Inflammatory macrophage treated with lipopolysaccharide for 4 hours (primary cell): ENCODE results near the gene MAML1.
"Not testable (repeated sequence)": the region's sequence is repeated elsewhere in the genome, so short reads cannot be mapped to it uniquely, and the experiment has no call there.

Experiments
- DNase-seq: peaks from one replicate; pipeline ENCODE4 v3.0.0-alpha.2; 2020

Gene MAML1

GRCh38 chr5:179734536-179735164 is 2.0 kb downstream of the MAML1 start:
- DNase-seq, result no peak

GRCh38 chr5:179738742-179739141 is 6.1 kb downstream of the MAML1 start:
- peak; percentile 70 for DNase-seq

GRCh38 chr5:179744106-179744505 is 11.5 kb downstream of the MAML1 start:
- not testable (repeated sequence) for DNase-seq

DNA sequence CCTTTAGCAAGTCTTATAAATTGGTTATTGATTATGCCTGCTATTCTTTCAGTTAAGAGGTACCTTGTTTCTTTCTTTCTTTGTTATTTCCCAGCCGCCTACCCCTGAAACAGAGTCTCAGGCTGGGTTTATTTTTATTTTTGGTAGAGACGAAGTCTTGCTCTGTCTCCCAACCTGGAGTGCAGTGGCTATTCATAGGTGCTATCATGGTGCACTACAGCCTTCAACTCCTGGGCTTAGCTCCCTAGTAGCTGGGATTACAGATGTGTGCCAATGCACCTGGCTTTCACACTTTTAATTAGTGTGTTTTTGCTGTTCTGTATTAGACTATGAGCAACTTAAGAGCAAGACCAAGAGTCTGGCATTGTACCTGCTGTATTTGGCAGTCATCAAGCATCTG is 14.2 kb downstream of the MAML1 start:
- no peak for DNase-seq

- peak; percentile 96 for DNase-seq
These were observed 15.2 kb downstream of the MAML1 start for GRCh38 chr5:179747811-179748210.

- no peak for DNase-seq
These were observed 17.4 kb downstream of the MAML1 start for GRCh38 chr5:179749857-179750508.

GRCh38 chr5:179753971-179754370 is 21.3 kb downstream of the MAML1 start:
- no peak for DNase-seq

DNA sequence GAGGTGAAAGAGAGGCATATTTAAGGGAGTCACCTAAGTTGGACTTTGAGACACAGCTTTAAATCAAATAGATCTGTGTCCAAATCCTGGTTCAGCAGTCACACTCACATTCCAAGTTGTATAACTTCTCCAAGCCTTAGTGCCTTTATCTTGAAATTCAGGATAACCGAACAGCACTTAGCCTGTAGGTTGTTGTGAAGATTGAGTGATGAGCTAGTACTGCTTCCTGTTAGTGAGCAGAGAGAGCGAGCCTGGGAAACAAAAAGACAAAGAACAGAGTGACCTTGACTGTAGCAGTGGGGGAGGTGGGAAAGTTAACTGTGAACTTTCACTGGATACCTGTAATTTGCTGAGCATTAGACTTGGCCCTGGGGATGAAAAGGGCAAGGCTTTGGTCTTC is 22.4 kb downstream of the MAML1 start:
- no peak for DNase-seq

GRCh38 chr5:179758955-179759354 is 26.3 kb downstream of the MAML1 start:
- DNase-seq, result peak; percentile 82

DNA sequence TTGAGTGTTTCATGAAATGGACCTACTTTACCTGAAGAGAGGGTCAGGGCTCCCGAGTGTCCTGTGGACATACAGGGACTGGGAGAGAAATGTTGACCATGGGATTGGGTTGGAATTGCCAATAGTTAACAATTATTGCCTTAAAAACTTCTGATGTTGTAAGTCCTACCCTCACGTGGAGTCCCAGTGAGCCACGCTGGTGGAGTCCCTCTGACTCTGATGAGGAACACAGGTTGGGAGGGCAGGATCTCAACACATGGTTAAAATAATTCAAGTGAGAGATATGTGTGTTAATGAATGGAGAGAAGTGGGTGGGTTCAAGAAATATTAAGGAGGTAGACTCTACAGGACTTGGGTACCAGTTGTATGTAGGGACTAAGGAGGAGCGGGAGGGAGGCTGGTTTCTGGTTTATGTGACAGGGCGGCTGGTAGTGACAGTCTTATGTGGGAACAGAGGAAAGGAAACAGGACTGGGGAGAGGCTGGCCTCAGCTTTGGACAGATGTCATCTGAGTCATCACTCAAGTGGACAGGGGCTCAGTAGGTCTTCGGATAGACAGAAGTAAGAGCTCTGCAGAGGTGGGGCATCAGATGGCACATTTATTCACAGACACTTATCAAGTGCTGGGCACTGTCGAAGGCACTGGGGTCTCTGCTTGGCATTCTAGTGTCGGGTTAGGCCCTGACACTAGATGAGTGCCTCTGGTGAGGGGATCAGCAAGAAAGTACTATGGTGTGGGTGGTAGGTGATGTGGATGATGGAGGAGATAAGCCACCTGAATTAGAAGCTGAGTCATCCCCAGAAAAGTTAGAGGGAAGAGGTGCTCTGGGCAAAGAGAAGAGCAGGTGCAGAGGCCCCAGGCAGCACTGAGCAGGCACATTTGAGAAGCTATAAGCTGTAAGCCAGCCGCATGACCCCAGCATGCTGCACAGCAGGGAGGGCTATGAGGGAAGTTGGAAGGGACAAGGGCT is 27.2 kb downstream of the MAML1 start:
- peak; percentile 56 for DNase-seq

DNA sequence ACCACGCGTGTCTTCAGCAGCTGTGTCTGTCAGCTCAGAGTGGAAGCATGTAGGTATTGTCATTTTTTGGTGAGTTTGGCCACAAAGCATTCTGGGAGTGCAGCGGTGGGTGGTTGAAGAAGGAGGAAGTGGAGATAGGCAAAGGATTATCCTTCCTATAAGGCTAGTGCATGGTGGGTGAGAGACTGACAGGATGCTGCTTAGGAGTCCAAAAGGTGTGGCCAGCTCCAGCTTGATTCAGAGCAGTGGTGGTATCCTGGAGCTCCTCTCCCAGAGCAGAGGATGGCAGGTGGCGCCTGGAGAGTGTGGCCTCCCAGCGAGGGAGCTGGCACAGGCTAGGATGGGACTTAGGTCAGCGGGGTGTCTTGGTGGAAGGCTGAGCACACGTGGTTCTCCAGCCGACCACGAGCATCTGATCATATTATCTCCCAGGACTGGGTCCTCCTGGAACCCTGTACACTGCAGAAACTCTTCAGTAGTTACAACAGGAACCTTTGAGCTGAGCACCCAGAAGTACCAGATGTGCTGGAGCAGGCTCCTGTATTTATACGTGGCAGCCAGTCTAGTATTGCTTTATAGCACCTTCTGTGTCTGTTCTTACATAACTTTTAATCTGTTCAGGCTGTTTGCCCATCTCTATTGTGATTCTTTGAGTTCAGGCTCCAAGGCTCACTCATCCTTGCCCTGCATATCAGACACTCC is 29.6 kb downstream of the MAML1 start:
- DNase-seq, result peak; percentile 44

DNA sequence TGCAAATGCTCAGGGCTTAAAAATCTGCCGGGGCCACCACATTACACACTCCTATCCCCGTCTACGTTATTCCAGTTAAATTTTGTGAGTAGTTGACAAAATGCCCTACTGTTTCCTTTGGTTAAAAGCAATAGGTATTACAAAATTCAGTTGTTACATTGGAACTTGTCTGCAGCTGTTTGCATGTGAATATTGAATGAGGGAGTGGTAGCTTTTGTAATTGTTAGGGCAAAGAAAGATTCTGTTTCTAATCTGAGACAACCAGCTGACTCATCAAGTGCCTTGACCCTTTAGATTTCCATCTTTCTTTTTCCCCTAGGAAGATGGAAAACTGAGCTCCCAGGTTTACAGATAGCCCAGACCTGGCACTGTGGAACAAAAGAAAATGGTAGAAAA is 30.2 kb downstream of the MAML1 start:
- DNase-seq, result peak; percentile 23

- peak; percentile 56 for DNase-seq
These were observed 30.8 kb downstream of the MAML1 start for GRCh38 chr5:179763215-179763945.

DNA sequence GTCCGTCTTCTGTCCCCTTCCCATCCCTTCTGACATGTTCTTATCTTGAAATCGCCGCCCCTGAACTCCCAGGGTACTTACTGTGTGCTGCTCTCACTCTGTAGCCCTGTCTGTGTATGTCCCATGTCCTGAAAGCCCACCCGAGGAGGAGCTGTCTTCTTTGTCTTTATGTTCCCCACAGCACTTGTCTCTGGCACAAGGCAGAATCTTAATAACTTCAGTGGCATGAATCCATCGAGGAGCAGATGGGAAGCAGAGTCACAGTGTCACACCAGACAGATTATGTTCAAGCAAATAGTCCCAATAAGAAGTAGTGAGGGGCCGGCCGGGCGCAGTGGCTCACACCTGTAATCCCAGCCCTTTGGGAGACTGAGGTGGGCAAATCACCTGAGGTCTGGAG is 31.4 kb downstream of the MAML1 start:
- no peak for DNase-seq

DNA sequence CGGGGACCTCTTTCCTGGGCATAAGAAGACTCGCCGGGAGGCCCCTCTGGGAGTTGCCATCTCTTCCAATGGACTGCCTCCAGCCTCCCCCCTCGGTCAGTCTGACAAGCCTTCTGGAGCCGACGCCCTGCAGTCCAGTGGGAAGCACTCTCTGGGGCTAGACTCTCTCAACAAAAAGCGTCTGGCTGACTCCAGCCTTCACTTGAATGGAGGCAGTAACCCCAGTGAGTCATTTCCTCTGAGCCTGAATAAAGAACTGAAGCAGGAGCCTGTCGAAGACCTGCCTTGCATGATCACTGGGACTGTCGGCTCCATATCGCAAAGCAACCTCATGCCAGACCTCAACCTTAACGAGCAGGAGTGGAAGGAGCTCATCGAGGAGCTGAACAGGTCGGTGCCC is 32.8 kb downstream of the MAML1 start:
- DNase-seq, result peak; percentile 76

DNA sequence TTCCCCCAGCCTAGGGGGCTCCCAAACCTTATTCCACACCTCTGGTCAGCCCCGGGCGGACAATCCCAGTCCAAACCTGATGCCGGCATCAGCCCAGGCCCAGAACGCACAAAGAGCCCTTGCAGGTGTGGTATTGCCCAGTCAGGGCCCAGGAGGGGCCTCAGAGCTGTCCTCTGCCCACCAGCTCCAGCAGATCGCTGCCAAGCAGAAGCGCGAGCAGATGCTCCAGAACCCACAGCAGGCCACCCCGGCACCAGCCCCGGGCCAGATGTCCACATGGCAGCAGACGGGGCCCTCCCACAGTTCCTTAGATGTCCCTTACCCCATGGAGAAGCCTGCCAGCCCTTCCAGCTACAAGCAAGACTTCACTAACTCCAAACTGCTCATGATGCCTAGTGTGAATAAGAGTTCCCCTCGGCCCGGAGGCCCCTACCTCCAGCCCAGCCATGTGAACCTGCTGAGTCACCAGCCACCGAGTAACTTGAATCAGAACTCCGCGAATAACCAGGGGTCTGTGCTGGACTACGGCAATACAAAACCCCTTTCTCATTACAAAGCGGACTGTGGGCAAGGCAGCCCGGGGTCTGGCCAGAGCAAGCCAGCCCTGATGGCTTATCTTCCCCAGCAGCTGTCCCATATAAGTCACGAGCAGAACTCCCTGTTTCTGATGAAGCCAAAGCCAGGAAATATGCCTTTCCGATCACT is 33.6 kb downstream of the MAML1 start:
- DNase-seq, result peak; percentile 51

DNA sequence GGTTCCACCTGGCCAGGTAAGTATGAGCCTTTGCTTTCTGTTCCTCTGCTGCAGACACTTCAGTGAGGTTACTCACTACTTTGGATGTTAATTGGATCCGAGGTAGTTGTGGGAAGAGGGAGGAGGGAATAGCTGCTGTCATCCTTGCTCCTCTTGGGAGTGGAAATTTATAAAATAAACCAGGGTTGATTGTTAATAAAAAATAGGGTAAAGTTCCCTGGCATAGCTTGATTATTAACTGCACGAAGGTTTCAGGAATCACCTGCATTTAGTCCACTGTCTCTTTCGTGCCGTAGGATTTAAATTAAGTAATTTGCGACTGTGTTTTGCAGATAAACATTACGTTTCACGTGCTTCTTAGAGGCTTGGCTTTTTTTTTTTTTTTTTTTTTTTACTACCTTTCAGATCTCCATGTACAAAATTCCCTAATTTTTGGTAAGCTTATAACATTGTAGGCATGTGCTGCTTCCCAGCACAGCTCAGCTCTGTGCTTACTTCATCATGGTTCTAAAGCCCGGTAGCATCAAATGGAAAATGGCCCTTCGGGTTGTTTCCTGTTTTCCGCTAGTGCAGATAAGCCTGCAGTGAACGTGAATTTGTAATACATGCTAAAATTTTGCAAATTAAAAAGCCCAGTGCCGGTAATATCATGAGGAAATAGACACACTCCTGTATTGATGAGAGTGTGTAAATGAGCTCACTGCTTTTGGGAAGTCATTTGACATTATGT is 34.3 kb downstream of the MAML1 start:
- peak; percentile 34 for DNase-seq

- peak; percentile 44 for DNase-seq
These were observed 35.0 kb downstream of the MAML1 start for GRCh38 chr5:179767496-179768100.

GRCh38 chr5:179768326-179769085 is 35.9 kb downstream of the MAML1 start:
- DNase-seq, result no peak

DNA sequence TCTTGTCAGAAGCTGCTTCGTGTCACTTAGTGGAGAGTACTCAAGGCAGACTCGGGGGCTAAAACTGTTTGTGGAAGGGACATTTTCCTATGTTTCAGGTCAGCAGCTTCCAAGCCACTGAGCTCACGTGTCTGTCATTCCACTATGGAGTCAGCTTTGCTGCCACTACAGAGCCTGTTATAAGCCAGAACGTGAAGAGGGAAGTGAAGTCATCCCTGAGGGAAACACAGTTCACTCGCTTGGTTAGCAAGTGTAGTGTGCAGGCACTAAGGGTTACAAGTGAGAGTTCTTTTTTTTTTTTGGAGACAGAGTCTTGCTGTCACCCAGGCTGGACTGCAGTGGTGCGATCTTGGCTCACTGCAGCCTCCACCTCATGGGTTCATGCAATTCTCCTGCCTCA is 36.6 kb downstream of the MAML1 start:
- peak; percentile 81 for DNase-seq
